Stimulated activated CD8-positive, alpha-beta memory T cell treated with anti-CD3 and anti-CD28 coated beads, Interleukin-4, amount 100 ng/mL, for 1 hour (primary cell): ENCODE results near the gene OR2Z1.
"Not testable (repeated sequence)": the region's sequence is repeated elsewhere in the genome, so short reads cannot be mapped to it uniquely, and the experiment has no call there.

Experiments used
- DNase-seq, 2 donors: peaks; one replicate each; pipeline ENCODE4 v3.0.0-alpha.2; 2020; ENCODE audit warnings: low read depth in 2 of 2, low spot score in 1 of 2

OR2Z1 gene

DNA sequence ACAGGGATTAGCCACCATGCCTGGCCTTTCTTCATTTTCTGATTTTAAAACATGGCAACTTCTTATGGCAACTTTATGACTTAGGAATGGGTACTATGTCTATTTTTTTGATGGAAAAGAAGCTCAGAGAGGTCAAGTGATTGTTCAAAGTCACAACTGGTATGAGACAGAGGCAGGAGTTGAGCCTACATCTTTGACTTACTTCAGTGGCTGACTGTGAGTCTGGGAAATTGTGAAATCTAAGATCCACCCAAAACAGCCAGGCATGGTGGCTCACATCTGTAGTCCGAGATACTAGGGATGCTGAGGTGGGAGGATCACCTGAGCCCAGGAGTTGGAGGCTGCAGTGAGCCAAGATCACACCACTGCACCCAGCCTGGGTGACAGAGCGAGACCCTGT, 20.5 kb upstream of the OR2Z1 start:
- DNase-seq, result no peak

GRCh38 chr19:8702350-8702749, 19.1 kb upstream of the OR2Z1 start:
- DNase-seq, result no peak

DNA sequence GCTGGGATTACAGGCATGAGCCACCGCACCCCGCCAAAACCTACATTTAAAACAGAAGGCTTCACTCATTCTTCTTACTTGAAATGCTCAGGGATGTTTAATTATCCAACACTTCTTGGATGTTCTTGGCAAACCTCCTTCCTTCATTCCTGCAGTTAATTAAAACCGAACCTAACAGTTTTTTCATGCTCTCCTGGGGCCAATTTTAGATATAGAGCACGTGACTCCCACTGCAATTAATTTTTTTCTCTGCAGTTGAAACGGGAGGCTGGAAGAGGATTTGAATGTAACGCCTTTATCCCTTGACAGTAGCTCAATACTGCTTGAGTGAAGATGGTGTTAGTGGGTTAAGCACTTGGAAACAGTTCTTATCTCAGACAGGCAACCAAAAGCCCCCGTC, 18.2 kb upstream of the OR2Z1 start:
- DNase-seq, result no peak

DNA sequence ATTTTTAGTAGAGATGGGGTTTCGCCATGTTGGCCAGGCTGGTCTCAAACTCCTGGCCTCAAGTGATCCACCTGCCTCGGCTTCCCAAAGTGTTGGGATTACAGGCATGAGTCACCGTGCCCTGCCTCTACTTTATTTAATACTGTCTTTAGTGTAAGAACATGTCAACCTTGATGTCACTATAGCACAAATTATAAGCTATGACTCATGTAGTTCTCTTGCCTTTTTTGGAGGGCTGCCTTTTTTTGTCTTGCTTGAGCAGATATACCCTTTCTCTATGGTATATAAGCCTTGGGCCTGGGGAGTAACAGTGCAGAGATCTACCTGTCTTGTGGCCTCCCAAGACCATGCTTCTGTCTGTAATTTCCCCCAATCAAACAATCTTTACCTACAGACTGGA, 16.1 kb upstream of the OR2Z1 start:
- DNase-seq, result not testable (repeated sequence)

DNA sequence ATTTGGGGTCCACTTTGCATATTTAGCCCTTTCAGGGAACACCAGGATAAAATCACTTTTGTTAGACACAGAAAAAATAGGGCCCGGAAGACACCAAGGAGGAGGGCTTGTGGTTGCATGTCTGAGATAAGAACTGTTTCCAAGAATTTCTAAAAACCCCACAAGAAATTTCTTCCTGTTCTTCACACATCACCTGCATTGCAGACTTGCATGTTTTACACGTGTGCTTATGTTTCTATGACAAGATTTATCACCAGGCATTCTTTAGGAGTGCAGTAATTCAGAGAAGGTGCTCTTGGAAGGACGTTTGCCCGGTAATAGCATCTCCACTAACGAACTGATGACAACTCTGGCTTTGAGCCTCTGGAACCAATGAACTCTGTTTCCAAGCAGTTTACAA, 15.7 kb upstream of the OR2Z1 start:
- DNase-seq, result no peak

DNA sequence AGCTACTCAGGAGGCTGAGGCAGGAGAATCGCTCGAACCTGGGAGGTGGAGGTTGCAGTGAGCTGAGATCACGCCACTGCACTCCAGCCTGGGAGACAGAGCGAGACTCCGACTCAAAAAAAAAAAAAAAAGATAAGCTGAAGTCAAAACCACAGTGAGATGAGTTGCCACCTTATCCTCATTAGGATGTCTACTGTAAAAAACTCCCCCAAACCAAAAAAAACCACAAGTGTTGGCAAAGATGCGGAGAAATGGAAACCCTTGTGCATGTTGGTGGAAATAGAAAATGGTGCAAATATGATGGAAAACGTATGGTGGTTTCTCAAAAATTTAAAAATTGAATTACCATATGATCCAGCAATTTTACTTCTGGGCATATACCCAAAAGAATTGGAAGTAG, 11.1 kb upstream of the OR2Z1 start:
- not testable (repeated sequence) for DNase-seq

DNA sequence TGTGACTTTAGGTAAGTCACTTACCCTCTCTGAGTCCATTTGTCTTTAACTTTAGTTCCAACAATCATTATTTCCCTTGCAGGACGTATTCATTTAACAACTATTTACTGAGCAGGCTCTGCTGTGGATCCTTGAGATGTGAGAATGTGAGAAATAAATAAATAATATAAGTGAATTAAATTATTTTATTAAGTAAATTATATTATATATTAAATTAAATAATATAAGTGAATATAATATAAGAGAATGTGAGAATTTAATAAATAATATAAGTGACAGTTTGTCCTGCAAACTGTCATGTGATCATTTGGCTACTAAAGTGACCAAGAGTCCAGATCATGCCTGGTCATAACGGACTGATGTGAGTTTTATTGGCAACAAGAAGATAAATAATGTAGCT, 598 bp downstream of the OR2Z1 start:
- no peak for DNase-seq

GRCh38 chr19:8724276-8724675, 2.8 kb downstream of the OR2Z1 start:
- DNase-seq, result no peak

GRCh38 chr19:8731428-8732169, 10.2 kb downstream of the OR2Z1 start:
- DNase-seq, result no peak

DNA sequence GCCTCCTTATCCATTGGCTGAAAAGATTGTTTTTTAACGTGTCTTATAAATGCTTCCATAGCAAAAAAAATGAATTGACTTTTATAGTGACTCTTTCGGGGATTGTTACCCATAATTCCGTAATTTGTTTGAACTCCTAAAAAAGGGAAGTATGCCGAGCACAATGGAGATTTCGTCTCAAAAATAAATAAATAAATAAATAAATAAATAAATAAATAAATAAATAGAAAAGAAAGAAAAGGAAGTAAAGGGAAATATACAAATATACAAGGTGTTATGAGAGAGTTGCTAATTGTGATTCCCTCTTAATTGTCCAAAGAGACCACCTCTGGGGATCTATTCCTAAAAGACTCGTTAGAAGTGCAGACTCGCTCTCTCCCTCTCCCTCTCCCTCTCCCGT, 16.9 kb downstream of the OR2Z1 start:
- no peak for DNase-seq

DNA sequence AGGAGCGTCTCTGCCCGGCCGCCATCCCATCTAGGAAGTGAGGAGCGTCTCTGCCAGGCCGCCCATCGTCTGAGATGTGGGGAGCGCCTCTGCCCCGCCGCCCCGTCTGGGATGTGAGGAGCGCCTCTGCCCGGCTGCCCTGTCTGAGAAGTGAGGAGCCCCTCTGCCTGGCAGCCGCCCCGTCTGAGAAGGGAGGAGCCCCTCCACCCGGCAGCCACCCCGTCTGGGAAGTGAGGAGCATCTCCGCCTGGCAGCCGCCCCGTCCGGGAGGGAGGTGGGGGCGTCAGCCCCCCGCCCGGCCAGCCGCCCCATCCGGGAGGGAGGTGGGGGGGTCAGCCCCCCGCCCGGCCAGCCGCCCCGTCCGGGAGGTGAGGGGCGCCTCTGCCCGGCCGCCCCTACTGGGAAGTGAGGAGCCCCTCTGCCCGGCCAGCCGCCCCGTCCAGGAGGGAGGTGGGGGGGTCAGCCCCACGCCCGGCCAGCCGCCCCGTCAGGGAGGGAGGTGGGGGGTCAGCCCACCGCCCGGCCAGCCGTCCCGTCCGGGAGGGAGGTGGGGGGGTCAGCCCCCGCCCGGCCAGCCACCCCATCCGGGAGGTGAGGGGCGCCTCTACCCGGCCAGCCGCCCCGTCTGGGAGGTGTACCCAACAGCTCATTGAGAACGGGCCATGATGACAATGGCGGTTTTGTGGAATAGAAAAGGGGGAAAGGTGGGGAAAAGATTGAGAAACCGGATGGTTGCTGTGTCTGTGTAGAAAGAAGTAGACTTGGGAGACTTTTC, 18.0 kb downstream of the OR2Z1 start:
- not testable (repeated sequence) for DNase-seq

GRCh38 chr19:8767257-8767656, 45.8 kb downstream of the OR2Z1 start:
- DNase-seq, result not testable (repeated sequence)

DNA sequence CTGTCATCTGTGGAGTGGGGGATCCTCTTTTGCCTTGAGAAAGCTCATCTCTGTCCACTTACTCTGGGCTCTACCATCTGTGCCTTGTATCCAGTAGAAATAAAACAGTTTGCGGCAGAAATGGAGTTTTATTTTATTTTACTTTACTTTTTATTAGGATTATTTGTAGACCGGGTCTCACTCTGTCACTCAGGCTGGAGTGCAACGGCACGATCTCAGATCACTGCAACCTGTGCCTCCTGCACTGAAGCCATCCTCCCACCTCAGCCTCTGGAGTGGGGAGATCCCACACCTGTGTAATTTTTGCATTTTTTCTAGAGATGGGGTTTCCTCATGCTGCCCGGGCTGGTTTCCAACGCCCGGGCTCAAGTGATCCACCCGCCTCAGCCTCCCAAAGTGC, 47.8 kb downstream of the OR2Z1 start:
- not testable (repeated sequence) for DNase-seq

- not testable (repeated sequence) for DNase-seq
Observed at GRCh38 chr19:8773587-8773986, 52.2 kb downstream of the OR2Z1 start.
